HG03108 (cell line): ENCODE results near the gene GGACT.
"Not testable (repeated sequence)": the region's sequence is repeated elsewhere in the genome, so short reads cannot be mapped to it uniquely, and the experiment has no call there.

Source experiments
- ATAC-seq: cut with Tn5 transposase; IDR thresholded peaks from one replicate; pipeline ENCODE4 v1.9.1; 2021; ENCODE audit warnings: moderate library complexity; ENCODE audit not compliant: unreplicated experiment

The GGACT gene

GRCh38 chr13:100588331-100589177 is at the start of gene GGACT:
Gene GGACT, minus strand, starts transcription at chr13:100588789. Its CDS starts 56,198 bp downstream, at chr13:100532591.
- peak; percentile 93 for ATAC-seq

DNA sequence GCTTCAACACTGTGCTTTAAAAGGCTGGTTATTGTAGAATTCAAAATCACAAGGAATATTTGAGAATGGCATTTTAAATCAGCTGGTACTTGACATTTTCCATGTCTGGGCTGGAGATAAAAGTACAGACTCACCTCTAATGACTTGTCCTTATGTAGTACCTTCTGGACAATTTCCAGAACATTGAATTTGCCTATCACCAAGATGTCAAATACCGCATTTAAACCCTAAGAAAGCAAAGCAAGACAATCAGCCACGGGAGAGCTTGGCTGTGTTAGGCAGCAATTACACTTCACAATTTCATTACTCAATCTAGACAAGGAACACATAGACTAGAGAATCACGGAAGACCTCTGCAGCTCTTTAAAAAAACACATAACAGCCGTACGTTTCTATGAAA is 49.2 kb upstream of the GGACT start:
- no peak for ATAC-seq

GRCh38 chr13:100637380-100637779 is 48.8 kb upstream of the GGACT start:
- ATAC-seq = no peak

DNA sequence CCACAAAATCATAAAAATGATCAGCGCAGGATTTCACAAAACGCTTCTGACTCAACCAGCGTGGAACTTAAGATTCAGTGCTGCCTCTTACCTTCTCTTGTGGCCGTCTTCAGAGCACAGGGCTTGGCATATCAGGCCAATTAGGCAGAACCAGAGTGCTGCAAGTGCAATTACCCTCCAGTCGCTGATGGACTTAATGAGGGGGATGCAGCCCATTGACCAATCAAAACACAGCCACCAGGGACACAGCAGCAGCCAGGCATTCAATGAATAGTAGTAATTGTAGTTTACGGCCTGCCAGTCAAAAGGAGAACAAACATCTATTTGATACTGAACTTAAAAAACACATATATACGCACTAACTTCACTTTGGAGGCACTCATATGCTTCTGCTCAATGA is 47.9 kb upstream of the GGACT start:
- no peak for ATAC-seq

DNA sequence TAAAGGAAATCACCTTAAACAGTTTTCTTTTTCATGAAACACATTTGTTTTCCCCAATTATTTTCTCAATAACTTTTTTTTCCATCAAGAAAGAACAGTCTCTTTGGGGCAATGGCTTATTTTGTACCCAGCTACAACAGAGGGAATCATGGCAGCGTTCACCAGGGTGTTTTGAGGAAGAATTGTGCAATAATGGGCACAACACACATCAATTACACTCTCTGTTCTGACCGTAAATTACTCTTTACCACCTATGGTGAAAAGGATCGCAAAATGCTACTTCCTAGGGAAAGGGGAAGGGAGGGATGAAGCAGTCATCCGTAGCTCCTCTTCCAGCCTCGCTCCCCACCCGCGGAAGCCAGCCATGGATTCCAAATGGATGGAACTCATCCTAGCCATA is 47.4 kb upstream of the GGACT start:
- ATAC-seq = no peak

GRCh38 chr13:100634696-100635095 is 46.1 kb upstream of the GGACT start:
- no peak for ATAC-seq

DNA sequence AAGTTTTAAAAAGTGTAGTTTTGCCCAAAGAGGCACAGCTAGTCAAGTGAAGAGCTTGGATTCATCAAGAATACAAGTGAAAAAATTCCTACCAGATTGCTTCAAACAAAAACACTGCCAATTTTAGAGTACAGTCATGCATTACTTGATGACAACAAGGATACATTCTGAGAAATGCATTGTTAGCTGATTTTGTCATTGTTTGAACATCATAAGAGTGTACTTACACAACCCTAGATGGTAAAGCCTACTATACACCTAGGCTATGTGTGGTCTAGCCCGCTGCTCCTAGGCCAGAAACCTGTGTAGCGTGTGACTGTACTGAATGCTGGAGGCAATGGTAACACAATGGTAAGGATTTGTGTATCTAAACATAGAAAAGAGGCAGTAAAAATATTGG is 44.9 kb upstream of the GGACT start:
- ATAC-seq = no peak

- ATAC-seq = no peak
Measured at GRCh38 chr13:100630555-100630954, 42.0 kb upstream of the GGACT start.

DNA sequence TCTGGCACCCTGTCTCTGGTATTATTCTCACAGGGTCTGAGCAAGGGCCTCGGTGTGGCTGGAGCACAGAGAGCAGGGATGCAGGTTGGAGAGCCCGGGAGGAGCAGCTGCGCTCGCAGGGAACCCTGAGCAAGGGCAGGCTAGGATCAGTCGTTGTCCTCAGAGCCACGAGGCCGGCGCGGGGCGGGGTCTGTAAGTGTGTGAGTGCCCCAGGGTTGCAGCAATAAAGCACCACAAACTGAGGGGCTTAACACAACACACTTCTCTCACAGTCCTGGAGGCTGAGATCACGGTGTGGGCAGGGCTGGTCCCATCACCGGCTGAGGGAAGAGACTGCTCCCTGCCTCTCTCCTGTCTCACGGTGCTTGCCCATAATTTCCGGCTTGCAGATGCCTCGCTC is 38.5 kb upstream of the GGACT start:
- no peak for ATAC-seq

DNA sequence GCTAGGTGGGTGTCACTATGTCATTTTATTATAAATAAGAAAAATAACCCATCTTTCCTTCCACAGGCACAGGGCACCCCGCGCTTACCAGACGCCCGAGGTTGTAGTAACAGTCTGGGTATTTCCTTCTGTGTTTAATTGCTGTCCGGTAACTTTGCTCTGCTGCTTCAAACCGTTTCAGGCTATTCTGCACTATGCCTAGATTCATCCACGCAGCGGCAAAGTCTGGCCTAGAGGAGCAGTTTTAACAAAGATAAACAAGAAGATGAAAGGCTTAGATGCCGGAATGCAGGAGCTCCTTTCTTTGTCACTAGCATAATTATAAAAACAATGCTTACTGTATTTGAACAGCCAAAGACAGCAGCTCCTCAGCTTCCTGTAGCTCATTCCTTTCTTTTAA is 36.9 kb upstream of the GGACT start:
- no peak for ATAC-seq

DNA sequence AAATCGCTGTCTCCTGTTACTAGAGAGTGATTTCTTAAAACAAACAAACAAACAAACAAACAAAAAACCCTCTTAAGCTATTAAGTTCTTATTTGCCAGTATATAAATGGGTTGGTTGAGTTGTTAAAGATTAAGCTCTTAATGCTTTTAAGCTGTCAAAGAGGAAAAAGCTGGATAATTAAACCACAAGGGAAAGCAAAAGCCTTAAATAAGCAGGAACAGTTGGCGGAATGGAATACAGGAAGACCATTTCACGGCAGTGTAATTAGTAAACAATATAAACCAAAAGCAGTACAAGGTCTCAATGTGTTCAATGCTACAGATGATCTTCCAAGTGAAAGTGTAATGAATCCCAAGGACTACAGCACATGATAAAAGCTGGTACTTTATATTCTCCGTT is 32.2 kb upstream of the GGACT start:
- ATAC-seq = no peak

DNA sequence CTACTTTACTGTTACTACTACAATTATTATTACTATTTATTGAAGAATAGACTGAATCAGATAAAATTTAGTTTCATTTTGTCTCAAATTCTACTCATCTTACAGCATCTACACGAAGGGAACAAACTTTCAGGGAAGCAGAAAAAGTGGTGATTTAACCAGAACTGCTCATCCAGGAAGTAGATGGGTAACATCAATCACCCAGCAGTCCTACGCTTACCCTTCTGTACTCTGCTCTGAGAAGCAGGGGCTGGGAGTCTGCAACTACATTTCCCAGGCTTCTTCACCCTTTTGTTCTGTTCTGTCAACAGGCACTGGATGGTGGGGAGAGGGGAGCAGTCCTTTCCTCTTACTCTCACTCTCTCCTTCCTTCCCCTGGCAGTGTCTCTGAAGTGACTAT is 31.4 kb upstream of the GGACT start:
- ATAC-seq = no peak

- not testable (repeated sequence) for ATAC-seq
Measured at GRCh38 chr13:100618897-100619296, 30.3 kb upstream of the GGACT start.

- no peak for ATAC-seq
Measured at GRCh38 chr13:100613031-100613430, 24.4 kb upstream of the GGACT start.

DNA sequence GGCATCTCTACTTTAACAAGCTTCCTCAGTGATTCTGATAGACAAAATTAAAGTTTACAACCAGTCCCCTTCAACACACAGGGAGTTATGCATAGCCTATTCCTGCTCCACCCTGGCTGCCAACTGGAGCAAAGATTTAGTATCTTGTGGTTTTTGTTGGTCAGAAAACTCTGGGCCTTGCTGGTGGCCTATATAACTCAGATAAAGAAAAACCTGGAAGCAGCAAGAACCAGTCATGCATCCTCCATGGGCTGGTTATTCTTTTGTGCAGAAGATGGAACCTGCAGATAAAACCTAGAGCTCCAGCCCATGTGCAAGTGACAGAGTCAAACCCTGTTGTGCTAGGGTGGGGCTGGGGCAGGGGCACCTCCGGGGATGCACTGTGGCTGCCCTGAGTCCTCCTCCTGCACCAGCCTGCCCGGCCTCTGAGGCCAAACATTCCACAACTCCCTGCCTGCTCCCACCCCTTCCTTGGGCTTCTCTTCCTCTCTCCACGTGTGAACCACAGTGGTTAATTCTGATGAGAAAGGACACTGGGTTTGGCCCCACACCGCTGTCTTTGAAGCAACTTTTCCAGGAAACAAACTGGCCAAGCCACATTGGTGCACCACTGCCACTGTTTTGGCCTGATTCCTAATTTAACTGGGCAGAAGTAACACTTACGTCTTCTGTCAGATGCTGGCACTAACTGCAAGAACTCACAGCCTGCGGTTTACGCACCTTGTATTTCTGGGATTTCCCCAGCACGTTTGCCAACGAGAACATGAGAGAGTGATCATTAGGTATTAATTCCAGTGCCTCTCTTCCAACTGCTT is 23.3 kb upstream of the GGACT start:
- ATAC-seq = peak; percentile 35

DNA sequence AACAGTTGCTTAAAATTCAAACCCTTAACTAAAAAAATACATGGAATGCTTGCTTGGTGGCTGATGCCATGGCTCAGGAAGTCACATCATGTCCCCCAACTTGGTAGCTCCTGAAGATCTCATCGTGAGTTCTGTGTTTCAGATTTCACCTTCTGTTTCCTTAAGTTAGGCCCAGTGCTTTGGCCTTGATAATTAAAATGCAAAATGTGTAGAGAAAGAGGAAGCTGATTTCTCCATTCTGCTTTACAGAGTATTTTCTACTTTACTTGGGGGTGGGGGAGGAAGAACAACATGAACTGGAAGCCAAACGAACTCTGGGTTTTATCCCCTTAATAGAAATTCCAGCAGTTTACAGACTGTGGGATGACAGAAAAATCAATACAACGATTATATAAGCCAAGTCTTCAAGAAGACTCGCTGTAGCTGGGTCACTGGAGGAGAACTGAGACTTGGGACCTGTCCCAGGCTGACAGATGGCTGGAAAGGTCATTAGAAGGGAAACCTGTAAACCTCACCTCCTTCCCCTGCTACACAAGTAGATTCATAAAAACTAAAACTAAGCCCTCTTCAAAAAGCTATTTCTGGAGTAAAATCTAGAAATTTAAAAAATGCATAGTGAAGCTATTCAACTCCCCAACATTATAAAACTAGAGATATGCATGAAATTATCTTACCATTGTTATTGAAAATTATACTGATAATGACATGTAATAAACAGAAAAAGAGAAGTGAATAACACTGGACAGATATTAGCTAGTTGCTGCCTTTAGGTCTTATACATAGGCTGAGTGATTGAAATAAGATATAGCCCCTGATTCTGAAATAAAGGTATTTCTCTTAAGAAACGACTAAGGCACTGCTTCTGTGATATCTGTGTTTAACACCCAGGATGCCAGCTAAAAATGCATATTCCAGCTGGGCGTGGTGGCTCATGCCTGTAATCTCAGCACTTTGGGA is 22.1 kb upstream of the GGACT start:
- ATAC-seq = no peak

DNA sequence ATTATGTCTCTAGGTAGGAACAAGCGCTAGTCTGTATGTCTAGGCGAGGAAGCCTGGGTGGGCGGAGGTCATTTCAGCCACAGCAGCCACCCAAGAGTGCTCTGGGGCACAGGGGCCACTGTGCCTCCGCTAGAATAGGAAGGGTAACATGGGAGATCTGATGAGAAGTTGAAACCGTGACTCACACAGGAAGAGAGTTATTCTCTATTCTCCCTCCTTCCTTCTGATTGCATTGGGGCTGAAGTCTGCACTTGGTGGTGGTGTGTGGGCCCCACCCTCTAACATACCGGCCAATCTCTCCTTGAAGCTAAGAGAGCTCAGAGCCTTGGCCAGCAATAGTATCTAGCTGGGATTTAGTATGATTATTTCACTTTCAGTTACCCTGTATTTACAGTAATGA is 20.3 kb upstream of the GGACT start:
- peak; percentile 69 for ATAC-seq

DNA sequence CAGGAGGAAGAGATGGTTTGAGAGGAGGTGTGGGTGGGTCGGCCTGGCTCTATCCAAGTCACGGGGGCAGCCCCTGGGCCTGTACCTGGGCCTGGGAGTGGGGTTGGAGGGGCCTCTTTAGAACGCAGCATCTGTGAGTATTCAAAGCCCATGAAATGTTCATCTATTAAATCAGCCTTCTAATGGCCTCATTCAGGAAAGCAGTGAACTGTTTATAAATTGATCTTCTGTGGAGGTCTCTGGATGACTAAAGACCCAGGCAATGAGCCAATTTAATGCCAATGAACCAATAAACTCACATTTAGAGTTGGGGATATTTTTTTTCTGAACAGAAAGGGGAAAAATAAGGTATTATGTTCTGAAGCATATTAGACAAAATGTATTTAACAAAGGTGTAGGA is 19.9 kb upstream of the GGACT start:
- ATAC-seq = no peak

GRCh38 chr13:100604918-100605710 is 16.5 kb upstream of the GGACT start:
- ATAC-seq = no peak

- ATAC-seq = no peak
Measured at GRCh38 chr13:100602493-100603111, 14.0 kb upstream of the GGACT start.
